GM23338 (cell line): Measurements from ENCODE around the gene GRIK2.

Experiments used
- CREB1 ChIP-seq: fragments of 250-450 bp; sonication (Bioruptor Pico); IDR thresholded peaks from 2 replicates; pipeline ENCODE4 v1.5.0; 2020; ENCODE audit warnings: low read depth, mild to moderate bottlenecking, moderate library complexity
- CTCF ChIP-seq, 2 experiments: fragments of 200-600 bp in 1 of 2; sonication (generic) in 1 of 2; conservative IDR thresholded peaks; 2 replicates each; pipeline versions ENCODE4 v1.5.1 to v1.6.1; 2016 to 2017; ENCODE audit warnings: antibody characterized with exemption in 2 of 2, low read depth in 2 of 2, mild to moderate bottlenecking in 2 of 2, moderate library complexity in 1 of 2
- EZH2 ChIP-seq: fragments of 200-600 bp; sonication (generic); IDR thresholded peaks from one replicate; pipeline ENCODE4 v1.8.0; 2017; ENCODE audit warnings: antibody characterized with exemption, mild to moderate bottlenecking, low read depth; ENCODE audit not compliant: unreplicated experiment
- EZH2phosphoT487 ChIP-seq: fragments of 200-600 bp; sonication (generic); IDR thresholded peaks from one replicate; pipeline ENCODE4 v1.8.1; 2018; ENCODE audit warnings: antibody characterized with exemption; ENCODE audit not compliant: unreplicated experiment
- JUNB ChIP-seq: IDR thresholded peaks from one replicate; pipeline ENCODE4 v1.6.1; 2016; ENCODE audit warnings: antibody characterized with exemption; ENCODE audit not compliant: unreplicated experiment
- REST ChIP-seq: IDR thresholded peaks from one replicate; pipeline ENCODE4 v1.6.1; 2018; ENCODE audit warnings: antibody characterized with exemption; ENCODE audit not compliant: unreplicated experiment

DNA sequence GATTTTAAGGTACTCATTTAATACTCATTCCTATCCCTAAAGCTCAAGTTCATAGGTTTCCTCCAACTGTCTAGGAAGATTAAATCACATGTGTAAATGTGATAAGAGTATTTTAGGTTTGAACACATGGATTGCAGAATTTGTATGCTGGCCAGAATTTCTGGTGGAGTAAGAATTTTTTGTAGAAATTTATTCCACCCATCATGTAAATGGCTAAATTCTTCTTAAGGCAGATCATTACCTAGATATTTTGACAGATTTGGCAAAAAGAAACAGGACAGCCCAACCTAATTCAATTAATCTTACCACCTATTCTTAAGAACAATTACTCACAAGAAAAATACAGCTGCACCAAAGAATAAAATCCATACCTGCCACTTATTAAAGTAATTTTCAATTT, 261.6 kb downstream of the GRIK2 start:
- TF ChIP-seq CTCF (conservative IDR thresholded peaks at IDR 0.05; ENCODE audit: low read depth in 2 of 2), result no peak
- TF ChIP-seq EZH2phosphoT487, result no peak
- TF ChIP-seq EZH2, result no peak
- no peak for TF ChIP-seq JUNB
- no peak for TF ChIP-seq REST
- TF ChIP-seq CREB1 (CRISPR knock-in tag), result no peak
